Measurements from ENCODE around the gene PLEKHG3.

- TF ChIP-seq CTCF (conservative IDR thresholded peaks at IDR 0.05; ENCODE audit: low read length) (no peak), EZH2phosphoT487 (IDR thresholded peaks at IDR 0.05; ENCODE audit: borderline replicate concordance, low read depth, low read length) (no peak)
Observed at GRCh38 chr14:64719601-64720000, 15.4 kb downstream of the PLEKHG3 start.

All from OCI-LY7 (cell line).